KBM-7 (cell line): ENCODE measurements around the gene SOX9.
"Not testable (repeated sequence)": the region's sequence is repeated elsewhere in the genome, so short reads cannot be mapped to it uniquely, and the experiment has no call there.

Experiments
- DNase-seq: peaks from one replicate; pipeline ENCODE4 v3.0.0-alpha.2; 2015
- in situ Hi-C: fragments of 300-500 bp; cut with MboI; formaldehyde crosslinking; loops from 2 replicates; pipeline ENCODE4 v1.14.3; 2020; ENCODE audit warnings: low sequenced_read_pairs, low pct_unique_long_range_greater_than_20kb, mixed read lengths

Gene SOX9

GRCh38 chr17:72122765-72123529, 2.1 kb downstream of the SOX9 start:
- DNase-seq = no peak
- in situ Hi-C loops = no loop called here

GRCh38 chr17:72123530-72124437, 3.0 kb downstream of the SOX9 start:
- in situ Hi-C loops = no loop called here

GRCh38 chr17:72124438-72124775, 3.6 kb downstream of the SOX9 start:
- in situ Hi-C loops = no loop called here
- DNase-seq = no peak

More at GRCh38 chr17:72123530-72124437, 3.0 kb downstream of the SOX9 start:
- no peak for DNase-seq

- in situ Hi-C loops = no loop called here
- no peak for DNase-seq
Measured at GRCh38 chr17:72125226-72125651, 4.4 kb downstream of the SOX9 start.

- in situ Hi-C loops = no loop called here
- DNase-seq = no peak
Measured at GRCh38 chr17:72125742-72126141, 4.9 kb downstream of the SOX9 start.

GRCh38 chr17:72126575-72127486, 6.0 kb downstream of the SOX9 start:
- DNase-seq = no peak
- in situ Hi-C loops = no loop called here

- DNase-seq = no peak
- in situ Hi-C loops = no loop called here
Measured at GRCh38 chr17:72128039-72128438, 7.2 kb downstream of the SOX9 start.

GRCh38 chr17:72134608-72135394, 14.0 kb downstream of the SOX9 start:
- DNase-seq = no peak
- in situ Hi-C loops = no loop called here

- DNase-seq = no peak
- in situ Hi-C loops = no loop called here
Measured at GRCh38 chr17:72135546-72136325, 14.9 kb downstream of the SOX9 start.

GRCh38 chr17:72136692-72137091, 15.9 kb downstream of the SOX9 start:
- in situ Hi-C loops = no loop called here
- no peak for DNase-seq

GRCh38 chr17:72137161-72137560, 16.3 kb downstream of the SOX9 start:
- DNase-seq = no peak
- in situ Hi-C loops = no loop called here

GRCh38 chr17:72139212-72139611, 18.4 kb downstream of the SOX9 start:
- DNase-seq = no peak
- in situ Hi-C loops = no loop called here

GRCh38 chr17:72141336-72141735, 20.5 kb downstream of the SOX9 start:
- DNase-seq = no peak
- in situ Hi-C loops = no loop called here

GRCh38 chr17:72142097-72142496, 21.3 kb downstream of the SOX9 start:
- DNase-seq, in situ Hi-C loops: not testable (repeated sequence)

- in situ Hi-C loops = no loop called here
- no peak for DNase-seq
Measured at GRCh38 chr17:72142614-72143013, 21.8 kb downstream of the SOX9 start.

- no peak for DNase-seq
Measured at GRCh38 chr17:72143245-72143644, 22.4 kb downstream of the SOX9 start.

GRCh38 chr17:72144101-72144500, 23.3 kb downstream of the SOX9 start:
- in situ Hi-C loops = no loop called here
- DNase-seq = no peak

More at GRCh38 chr17:72143245-72143644, 22.4 kb downstream of the SOX9 start:
- in situ Hi-C loops = no loop called here

- in situ Hi-C loops = no loop called here
- no peak for DNase-seq
Measured at GRCh38 chr17:72145562-72145961, 24.7 kb downstream of the SOX9 start.
